ENCODE measurements around the gene FAT1. TPM values are rescaled to one million over a fixed set of nuclear protein-coding genes. Genes with fewer than 3 reads are reported as not detected.

FAT1 gene
- total RNA-seq, 1 experiment from 2014 or later: 92.4 TPM

DNA sequence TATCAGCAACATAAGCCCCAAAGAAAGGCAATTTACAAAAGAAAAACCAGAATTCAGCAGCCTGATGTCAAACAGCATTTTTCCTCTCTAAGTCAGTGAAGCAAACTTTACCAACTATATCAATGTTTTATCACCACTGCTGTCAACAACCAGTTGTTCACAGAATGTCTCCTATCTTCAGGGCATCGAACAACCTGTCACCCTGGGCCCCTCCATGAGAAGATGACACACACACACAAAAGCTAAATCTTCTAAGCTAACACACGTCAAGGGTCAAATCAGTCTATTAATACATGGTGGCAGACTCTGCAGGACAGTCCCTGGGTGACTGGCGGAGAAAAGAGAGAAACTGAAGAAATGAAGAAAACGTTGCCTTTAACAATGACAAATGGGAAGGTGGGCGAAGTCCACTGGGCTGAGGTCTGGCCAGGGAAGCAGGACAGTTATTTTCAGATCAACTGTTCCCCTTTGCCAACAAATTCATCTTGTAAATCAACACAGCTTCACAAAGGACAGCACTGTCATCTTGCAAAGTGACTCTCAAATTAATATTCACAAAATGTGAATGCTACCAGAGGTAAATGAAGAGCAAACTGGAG lies 13.0 kb downstream of the FAT1 start:
- Histone ChIP-seq H3K36me3 (ENCODE audit: low read depth, low read length) (peaks cover 24% of the 10 kb centered on the region; the same call in 1 of the 2 replicates), H3K4me3 (ENCODE audit: low read length) (no peak overlapping the region), H3K4me1 (ENCODE audit: insufficient read depth, low read length) (no peaks in the 10 kb centered on the region), H2AFZ (ENCODE audit: low read length) (no peak overlapping the region), H3K9me3 (ENCODE audit: low read length) (no peaks in the 10 kb centered on the region), H3K4me2 (ENCODE audit: low read length) (no peak overlapping the region), H3K27me3 (ENCODE audit: low read length) (no peaks in the 10 kb centered on the region), H3K9ac (ENCODE audit: low read length) (no peak overlapping the region), H4K20me1 (ENCODE audit: low read length) (peaks cover 12% of the 10 kb centered on the region; the same call in 1 of the 2 replicates), H3F3A (ENCODE audit: low read length, unreplicated experiment) (no peaks in the 10 kb centered on the region), H3K79me2 (ENCODE audit: low read length) (peaks cover 100% of the 10 kb centered on the region), H3K27ac (ENCODE audit: low read length) (no peak overlapping the region), H3K9me2 (replicated peaks; ENCODE audit: low read length) (no peaks in the 10 kb centered on the region)
- no TSS peak for BruUV-seq (replicated peaks)
- CTCF ChIA-PET: no interaction called here
- POLR2A ChIA-PET (ENCODE audit: unreplicated experiment): no interaction called here
- DNase-seq (no peak), ATAC-seq (no peak)
- intact Hi-C loops (cut with micrococcal nuclease): no loop called here
- TF ChIP-seq EZH2phosphoT487 (IDR thresholded peaks at IDR 0.05; ENCODE audit: borderline replicate concordance, low read length): no peak
- TF ChIP-seq, protein P1, sequence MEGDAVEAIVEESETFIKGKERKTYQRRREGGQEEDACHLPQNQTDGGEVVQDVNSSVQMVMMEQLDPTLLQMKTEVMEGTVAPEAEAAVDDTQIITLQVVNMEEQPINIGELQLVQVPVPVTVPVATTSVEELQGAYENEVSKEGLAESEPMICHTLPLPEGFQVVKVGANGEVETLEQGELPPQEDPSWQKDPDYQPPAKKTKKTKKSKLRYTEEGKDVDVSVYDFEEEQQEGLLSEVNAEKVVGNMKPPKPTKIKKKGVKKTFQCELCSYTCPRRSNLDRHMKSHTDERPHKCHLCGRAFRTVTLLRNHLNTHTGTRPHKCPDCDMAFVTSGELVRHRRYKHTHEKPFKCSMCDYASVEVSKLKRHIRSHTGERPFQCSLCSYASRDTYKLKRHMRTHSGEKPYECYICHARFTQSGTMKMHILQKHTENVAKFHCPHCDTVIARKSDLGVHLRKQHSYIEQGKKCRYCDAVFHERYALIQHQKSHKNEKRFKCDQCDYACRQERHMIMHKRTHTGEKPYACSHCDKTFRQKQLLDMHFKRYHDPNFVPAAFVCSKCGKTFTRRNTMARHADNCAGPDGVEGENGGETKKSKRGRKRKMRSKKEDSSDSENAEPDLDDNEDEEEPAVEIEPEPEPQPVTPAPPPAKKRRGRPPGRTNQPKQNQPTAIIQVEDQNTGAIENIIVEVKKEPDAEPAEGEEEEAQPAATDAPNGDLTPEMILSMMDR (conservative IDR thresholded peaks at IDR 0.05; ENCODE audit: low read depth, low read length): no peak
- TF ChIP-seq EZH2 (IDR thresholded peaks at IDR 0.05; ENCODE audit: low read length, unreplicated experiment): no peak

DNA sequence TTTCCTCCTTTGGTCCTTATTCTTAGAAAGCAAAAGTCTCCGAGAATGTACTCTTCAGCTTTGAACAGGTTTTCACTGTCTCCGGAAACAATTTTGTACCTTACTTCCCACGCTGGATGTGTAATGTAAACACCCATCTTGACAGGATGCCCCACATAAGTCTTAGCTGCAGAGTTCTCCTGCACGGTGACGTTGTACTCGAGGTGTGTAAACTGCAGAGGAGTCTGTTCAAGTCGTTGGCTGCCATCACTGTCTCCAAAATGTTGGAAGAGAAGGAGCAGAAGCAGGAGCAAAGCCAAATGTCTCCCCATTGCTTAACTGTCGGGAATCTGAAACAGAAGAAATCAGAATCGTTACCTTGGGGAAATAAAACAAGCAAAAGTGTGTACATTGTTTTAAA lies 14.1 kb downstream of the FAT1 start:
- DNase-seq: no peak
- H3K27ac ChIP-seq (ENCODE audit: low read length): no peak overlapping the region
- H3K4me3 ChIP-seq (ENCODE audit: low read length): no peak overlapping the region
- no peak overlapping the region for H2AFZ ChIP-seq (ENCODE audit: low read length)
- H3K4me2 ChIP-seq (ENCODE audit: low read length): no peak overlapping the region
- TF ChIP-seq, protein P1 (conservative IDR thresholded peaks at IDR 0.05; ENCODE audit: low read depth, low read length): no peak
- no peak for TF ChIP-seq EZH2phosphoT487 (IDR thresholded peaks at IDR 0.05; ENCODE audit: borderline replicate concordance, low read length)
- TF ChIP-seq EZH2 (IDR thresholded peaks at IDR 0.05; ENCODE audit: low read length, unreplicated experiment): no peak
- no peak overlapping the region for H3K9ac ChIP-seq (ENCODE audit: low read length)
- ChIA-PET POLR2A (ENCODE audit: unreplicated experiment) (no interaction called here), CTCF (no interaction called here)
- intact Hi-C loops (cut with micrococcal nuclease): no loop called here
- no peaks in the 10 kb centered on the region for H3K9me3 ChIP-seq (ENCODE audit: low read length)
- no peaks in the 10 kb centered on the region for H3K4me1 ChIP-seq (ENCODE audit: insufficient read depth, low read length)
- H3K27me3 ChIP-seq (ENCODE audit: low read length): no peaks in the 10 kb centered on the region
- no peaks in the 10 kb centered on the region for H3F3A ChIP-seq (ENCODE audit: low read length, unreplicated experiment)
- H3K9me2 ChIP-seq (replicated peaks; ENCODE audit: low read length): no peaks in the 10 kb centered on the region
- no TSS peak for BruUV-seq (replicated peaks)
- peaks cover 100% of the 10 kb centered on the region for H3K79me2 ChIP-seq (ENCODE audit: low read length)
- peaks cover 24% of the 10 kb centered on the region; the same call in 1 of the 2 replicates for H3K36me3 ChIP-seq (ENCODE audit: low read depth, low read length)
- peaks cover 12% of the 10 kb centered on the region; the same call in 1 of the 2 replicates for H4K20me1 ChIP-seq (ENCODE audit: low read length)
- ATAC-seq: no peak

DNA sequence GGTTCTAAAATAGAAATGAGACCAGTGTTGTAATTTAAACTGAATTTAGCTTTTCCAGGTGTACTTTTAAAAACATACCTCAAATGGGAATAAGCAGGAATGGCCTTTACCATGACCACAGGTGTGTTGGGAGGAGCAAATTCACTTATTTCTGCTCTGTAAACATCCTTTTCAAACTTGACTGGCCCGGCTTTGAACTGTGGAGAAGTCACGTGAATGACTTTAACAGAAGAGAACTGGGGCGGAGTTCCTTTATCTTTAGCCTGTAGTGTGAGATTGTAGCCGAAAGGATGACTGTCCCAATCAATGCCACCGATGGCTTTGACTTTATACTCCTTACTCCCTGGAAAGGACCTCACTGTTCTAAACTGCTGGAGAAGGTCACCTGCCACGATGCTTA lies 15.1 kb downstream of the FAT1 start:
- CTCF ChIA-PET: no interaction called here
- no peak overlapping the region for H3K9ac ChIP-seq (ENCODE audit: low read length)

More for the DNA sequence above, 15.1 kb downstream of the FAT1 start:
- Histone ChIP-seq H3K9me2 (replicated peaks; ENCODE audit: low read length) (no peaks in the 10 kb centered on the region), H3K27ac (ENCODE audit: low read length) (no peak overlapping the region), H2AFZ (ENCODE audit: low read length) (no peak overlapping the region), H3K79me2 (ENCODE audit: low read length) (peaks cover 100% of the 10 kb centered on the region), H3F3A (ENCODE audit: low read length, unreplicated experiment) (no peaks in the 10 kb centered on the region), H3K4me3 (ENCODE audit: low read length) (no peak overlapping the region), H3K9me3 (ENCODE audit: low read length) (no peaks in the 10 kb centered on the region), H3K4me2 (ENCODE audit: low read length) (no peak overlapping the region), H4K20me1 (ENCODE audit: low read length) (peaks cover 13% of the 10 kb centered on the region; the same call in 1 of the 2 replicates), H3K27me3 (ENCODE audit: low read length) (no peaks in the 10 kb centered on the region), H3K4me1 (ENCODE audit: insufficient read depth, low read length) (no peaks in the 10 kb centered on the region), H3K36me3 (ENCODE audit: low read depth, low read length) (peaks cover 24% of the 10 kb centered on the region; the same call in 1 of the 2 replicates)
- ATAC-seq: no peak
- TF ChIP-seq EZH2 (IDR thresholded peaks at IDR 0.05; ENCODE audit: low read length, unreplicated experiment): no peak
- no peak for TF ChIP-seq EZH2phosphoT487 (IDR thresholded peaks at IDR 0.05; ENCODE audit: borderline replicate concordance, low read length)
- TF ChIP-seq, protein P1 (conservative IDR thresholded peaks at IDR 0.05; ENCODE audit: low read depth, low read length): no peak
- DNase-seq: no peak
- intact Hi-C loops (cut with micrococcal nuclease): no loop called here
- POLR2A ChIA-PET (ENCODE audit: unreplicated experiment): no interaction called here
- no TSS peak for BruUV-seq (replicated peaks)

Data from PC-3 (cell line).